HG03060 (cell line): Measurements from ENCODE around the gene CCM2L.

Source experiments
- ATAC-seq: cut with Tn5 transposase; IDR thresholded peaks from one replicate; pipeline ENCODE4 v1.9.1; 2021; ENCODE audit warnings: low read depth, moderate number of reproducible peaks; ENCODE audit not compliant: unreplicated experiment

Gene CCM2L

DNA sequence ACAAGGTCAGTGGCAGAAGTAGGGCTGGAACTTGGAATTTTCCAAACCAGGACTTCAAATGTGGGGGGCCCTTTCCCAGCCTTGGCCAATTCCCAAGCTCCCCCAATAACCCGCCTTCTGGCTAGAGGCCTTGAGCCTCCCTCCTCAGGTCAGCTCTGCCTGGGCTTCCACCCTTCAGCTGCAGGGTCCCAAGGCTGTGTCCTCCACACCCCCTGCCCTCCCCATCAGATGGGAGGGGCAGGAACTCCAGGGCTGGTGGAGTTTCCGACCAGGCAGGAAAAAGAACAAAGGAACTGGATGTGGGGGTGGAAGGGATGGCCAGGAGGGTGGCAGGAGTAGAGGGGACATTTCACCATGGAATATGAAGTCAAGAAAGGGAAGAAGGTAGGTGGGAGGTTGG, at the start of gene CCM2L:
TSS of gene CCM2L (plus strand) at position 338 of the 400 bp plus-strand sequence. CDS start at position 355, 17 bp downstream.
- ATAC-seq: no peak

DNA sequence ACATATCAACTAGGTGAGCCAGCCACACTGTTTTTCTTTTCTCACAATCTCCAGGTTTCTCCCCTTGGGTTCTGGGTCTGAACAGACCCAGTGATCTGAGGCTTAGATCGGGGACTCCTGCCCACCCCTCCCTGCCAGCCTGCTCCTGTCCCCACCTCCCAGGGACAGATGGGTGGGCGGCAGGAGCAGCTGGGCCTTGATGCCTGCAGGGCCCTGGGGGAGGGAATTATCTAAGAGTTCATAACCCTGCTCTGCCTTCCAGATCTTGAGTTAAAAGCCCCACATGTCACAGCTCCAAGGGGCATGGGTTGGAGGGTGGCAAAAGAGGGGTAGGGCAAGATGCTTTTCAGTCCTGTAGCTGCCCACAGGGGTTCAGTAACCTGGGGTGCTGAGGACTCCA, 47.5 kb upstream of the CCM2L start:
- ATAC-seq: no peak

DNA sequence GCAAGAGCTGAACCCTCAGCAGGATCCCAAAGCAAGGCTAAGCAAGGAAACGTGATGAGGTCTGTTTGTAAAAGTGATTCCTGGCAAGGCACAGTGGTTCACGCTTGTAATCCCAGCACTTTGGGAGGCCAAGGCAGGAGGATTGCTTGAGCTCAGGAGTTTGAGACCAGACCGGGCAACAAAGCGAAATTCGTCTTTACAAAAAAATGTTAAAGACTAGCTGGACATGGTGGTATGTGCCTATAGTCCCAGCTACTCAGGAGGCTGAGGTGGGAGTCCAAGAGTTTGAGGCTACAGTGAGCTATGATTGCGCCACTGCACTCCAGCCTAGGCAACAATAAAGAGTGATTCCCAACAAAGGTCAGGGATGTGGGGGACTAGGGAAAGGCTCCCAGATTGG, 46.3 kb upstream of the CCM2L start:
- no peak for ATAC-seq

DNA sequence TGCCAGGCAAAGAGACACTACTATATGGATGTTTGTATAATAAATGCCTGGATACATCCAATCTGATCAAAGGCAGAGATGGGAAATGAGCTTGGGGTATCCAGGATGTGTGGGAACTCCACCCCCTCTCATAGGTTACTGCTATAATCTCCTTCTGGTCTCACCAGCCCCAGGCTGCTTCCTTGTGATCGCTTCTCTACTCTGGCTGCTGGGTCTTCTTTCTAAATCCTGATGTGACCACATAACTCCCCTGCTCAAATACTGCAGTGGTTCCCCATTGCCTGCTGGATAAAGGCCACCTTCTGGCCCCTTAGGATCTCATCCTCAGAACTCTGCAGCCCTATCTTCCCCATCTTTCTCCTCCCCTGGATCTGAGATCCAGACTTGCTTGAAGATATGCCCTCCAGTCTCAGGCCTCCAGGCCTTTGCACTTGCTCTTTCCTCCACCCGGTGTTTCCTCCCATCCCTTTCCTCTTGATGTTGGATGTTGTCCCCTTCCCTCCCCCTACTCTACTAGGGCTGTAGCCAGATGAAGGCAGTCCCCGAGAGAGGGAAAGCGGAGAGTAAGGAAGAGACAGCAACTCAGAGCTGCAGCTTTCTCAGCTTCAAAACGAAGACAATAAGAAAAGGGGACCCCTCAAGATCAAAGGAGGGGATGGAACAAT, 43.1 kb upstream of the CCM2L start:
- ATAC-seq: no peak

DNA sequence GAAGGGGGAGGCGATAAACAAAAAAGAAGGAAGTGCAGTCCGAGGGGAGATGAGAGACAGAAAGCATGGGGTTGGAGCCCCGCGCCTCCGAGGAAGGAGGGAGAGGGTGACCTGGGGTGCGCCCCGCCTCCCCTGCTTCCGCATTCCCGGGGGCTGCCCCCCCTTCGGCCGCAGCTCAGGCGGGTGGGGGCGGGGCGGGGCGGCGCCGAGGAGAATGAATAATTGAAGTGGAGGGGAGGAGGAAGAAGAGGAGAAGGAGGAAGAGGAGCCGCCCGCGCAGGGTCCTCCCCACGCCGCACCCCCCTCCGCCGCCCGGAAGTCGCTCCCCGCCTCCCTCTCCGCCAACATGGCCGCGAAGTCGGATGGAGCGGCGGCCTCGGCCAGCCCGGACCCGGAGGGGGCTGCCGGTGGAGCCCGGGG, 42.4 kb upstream of the CCM2L start, which contains the start of gene XKR7:
TSS of gene XKR7 (plus strand) at position 322 of the 420 bp plus-strand sequence. CDS start at position 347, 25 bp downstream.
- ATAC-seq: no peak

DNA sequence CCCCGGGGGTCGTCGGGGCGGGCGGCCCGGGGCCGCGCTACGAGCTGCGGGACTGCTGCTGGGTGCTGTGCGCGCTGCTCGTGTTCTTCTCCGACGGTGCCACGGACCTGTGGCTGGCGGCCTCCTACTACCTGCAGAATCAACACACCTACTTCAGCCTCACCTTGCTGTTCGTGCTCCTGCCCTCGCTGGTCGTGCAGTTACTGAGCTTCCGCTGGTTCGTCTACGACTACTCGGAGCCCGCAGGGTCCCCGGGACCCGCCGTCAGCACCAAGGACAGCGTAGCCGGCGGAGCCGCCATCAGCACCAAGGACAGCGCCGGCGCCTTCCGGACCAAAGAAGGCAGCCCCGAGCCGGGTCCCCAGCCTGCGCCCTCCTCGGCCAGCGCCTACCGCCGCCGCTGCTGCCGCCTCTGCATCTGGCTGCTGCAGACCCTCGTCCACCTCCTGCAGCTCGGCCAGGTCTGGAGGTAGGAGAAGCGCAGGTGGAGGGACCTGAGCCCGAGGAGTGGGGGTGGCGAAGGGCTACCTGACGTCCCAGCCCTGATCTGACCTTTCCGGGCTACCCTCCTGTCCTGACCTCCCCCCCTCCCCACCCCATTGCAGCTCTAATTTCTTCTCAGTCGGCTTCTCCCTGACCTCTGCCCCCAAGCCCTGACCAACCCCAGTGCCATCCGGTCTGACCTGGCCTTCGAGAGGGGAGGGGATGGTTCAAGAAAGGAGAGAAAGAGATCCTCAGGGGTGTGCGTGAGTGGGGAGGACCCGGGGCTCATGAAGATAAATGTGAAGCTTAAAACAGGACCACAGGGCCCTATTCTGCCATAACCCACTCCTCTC, 41.7 kb upstream of the CCM2L start:
- ATAC-seq: no peak

DNA sequence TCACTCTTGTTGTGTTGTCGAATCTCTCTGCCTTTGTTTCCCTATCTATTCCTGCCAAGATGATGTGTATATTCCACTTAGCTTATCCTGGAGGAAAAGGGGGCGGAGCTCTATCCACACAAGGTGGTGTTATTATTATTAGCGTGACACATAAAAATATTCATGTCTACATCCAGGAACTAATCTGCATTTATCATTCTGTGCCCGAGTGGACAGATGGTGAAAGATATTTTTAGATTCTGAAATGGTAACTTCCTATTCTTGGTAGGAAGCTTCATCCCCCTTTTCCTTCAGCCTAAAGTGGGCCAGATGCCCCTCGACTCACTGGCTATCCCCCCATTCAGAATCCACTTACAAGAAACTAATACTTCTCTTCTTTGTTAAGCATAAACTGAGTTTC, 40.2 kb upstream of the CCM2L start:
- ATAC-seq: no peak

DNA sequence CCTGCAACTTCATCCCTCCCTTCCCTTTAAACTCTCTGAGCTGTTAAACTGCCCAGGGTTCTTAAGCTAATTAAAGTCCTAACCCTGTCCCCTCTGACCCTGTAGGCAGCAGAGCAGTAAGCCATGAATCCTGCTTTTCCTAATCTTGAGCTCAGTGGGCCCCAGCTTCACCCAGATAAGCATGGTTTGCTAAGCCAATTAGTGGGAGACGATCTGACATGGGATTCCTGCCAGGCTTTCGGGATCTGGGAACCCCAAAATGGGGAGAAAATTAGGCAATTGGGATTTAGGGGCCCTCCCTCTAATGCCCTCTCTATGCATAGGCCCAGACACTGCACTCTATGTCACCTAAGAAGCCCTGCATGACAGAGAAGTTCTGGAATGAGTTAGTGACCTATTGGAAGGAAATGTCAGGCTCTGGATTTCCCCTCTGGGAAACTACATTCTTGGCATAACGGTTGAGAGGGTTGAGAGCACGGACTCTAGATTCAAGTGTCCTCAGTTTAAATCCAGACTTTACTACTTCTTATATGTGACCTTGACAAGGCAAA, 37.7 kb upstream of the CCM2L start:
- no peak for ATAC-seq

DNA sequence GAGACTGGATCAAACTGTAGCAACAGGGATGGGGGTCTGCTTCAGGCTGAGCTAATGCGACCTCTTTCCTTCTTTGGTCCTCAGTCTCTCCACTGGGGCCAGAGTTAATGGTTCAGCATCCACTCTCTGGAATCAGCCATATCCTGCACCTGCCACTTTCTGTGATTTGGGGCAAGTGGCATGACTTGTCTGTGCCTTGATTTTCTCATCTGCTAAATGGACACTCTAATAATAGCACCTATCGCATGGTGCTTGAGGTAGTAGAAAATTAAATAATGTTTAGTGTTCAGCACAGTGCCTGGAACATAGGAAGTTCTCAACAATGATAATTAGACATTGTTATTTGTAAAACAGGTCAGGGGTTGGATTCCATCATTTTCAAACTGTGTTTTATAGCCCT, 35.9 kb upstream of the CCM2L start:
- no peak for ATAC-seq

DNA sequence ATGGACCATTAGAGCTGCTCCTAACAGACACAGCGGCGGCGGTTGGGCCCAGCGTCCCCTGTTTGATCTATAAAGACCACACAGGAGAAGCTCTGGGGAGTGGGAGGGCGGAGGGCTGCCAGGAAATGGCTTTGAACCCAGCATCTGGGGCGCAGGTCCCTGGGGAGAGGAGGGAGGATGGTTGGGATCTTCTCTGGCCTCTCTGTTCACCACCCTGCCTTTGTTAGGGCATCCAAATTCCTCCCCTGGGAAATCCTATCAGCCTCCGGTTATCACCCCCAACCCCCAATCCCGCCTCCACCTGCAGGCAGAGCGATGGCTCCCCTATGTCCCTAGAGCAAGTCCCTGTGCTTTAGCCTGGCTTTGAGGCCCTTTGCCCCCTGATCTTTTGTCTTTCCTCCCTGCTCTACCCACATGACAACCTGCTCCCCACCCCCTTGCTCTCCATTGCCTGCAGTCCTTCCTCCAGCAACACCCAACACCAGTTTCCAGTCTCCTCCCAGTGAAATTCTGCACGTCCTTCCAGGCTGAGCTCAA, 35.2 kb upstream of the CCM2L start:
- ATAC-seq: no peak

DNA sequence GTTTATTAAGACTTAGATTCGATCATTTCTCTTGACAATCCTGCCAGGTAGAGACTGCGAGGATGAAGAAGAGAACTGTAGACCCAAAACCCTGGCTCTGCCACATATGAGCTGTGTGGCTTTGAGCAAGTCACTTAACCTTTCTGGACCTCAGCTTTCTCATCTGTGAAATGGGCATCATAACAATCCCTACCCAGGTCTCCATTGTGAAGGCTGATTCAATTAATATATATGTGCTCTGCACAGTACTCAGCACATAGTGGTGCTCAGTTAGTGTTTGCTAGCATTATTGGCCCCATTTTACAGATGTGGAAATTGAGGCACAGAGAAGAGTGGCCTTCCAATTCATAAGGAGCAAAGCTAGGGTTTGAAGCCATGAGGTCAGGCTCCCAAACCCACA, 34.4 kb upstream of the CCM2L start:
- no peak for ATAC-seq

DNA sequence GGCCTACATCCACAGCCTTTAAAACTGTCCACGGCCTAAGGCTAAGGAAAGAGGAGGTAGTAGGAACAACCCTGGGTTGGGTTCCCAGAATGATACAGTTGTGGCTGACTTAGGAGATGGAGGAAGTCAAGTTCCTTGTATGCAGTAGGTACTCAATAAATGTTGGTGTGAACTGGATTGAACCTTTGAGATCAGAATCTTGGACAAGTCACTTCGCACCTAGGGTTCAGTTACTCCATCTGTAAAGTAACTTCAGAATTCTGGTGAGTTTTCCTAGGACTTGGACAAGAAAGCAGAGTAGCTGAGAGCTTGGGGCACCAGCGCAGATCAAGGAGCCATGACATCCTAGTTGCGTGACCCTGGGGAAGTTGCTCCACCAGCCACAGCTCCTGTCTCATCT, 33.2 kb upstream of the CCM2L start:
- no peak for ATAC-seq

DNA sequence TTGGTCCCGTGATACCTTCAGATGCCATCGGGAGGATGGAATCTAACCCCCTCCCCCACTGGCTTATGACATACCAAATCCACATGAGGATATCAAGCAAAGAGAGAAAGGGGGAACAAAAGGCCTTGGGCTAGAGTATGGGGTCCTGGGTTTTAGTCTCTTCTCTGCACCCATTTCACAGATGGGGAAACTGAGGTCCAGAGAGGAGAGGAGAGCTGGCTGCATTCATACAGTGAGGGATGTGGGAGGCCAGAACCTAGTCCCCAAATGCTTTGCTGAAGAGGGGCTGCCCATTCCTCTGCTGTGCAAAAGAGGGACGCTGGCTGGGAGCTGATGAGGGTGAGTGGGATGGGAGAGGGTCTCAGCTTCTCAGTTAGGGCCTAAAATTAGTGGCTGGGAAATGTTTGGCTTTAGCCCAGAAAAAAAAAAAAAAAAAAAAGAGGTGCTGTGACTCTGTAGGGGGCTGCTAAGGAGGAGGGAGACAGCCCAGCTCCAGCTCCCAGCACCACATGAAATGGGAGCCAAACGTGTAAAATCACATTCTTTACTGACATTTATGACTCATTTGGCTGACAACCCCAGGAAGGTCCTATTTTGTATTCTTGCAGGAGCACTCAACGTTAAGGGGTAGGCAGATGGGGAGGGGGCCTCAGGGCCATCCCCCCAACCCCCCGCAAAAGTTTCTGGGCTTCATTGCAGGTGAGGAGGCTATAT, 30.4 kb upstream of the CCM2L start:
- no peak for ATAC-seq

DNA sequence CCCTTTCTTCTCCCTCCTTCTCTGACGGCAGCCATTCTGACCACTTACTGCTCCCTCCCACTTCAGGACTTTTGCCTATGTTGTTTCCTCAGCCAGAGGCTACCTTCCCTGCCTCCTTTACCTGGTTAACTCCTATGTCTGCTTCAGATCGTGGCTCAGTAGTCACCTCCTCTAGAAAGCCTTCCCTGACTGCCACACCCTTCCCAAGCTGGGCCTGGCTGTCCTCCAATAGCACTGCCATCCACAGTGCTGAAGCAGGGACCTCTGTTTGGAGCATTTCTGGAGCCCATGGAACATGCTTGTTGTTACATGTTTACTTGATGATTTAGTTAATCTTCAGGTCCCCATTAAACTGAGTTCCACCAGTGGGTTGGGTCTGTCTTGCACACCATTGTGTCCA, 28.5 kb upstream of the CCM2L start:
- ATAC-seq: no peak

DNA sequence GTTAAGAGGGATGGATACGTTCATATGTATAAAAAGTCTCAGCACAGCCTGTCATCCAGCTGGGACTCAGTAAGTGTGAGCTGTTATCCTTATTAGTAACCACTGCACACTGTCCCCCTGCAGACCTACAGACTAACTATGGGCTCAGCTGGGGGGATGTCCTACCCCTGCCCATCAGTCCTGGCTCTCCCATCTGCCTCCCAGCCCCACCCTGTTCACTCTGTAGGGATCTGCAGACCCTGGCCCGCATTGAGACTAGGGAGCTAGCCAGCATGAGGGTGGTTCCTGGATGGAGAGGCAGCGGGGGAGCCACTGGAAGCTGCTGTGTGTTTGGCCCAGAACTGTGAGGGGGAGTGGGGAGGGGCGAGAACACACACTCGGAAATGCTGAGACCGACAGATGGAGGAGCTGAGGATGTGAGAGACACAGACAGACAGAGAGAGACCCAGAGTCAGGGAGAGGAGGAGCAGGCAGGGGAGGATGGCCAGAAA, 25.2 kb upstream of the CCM2L start:
- no peak for ATAC-seq

DNA sequence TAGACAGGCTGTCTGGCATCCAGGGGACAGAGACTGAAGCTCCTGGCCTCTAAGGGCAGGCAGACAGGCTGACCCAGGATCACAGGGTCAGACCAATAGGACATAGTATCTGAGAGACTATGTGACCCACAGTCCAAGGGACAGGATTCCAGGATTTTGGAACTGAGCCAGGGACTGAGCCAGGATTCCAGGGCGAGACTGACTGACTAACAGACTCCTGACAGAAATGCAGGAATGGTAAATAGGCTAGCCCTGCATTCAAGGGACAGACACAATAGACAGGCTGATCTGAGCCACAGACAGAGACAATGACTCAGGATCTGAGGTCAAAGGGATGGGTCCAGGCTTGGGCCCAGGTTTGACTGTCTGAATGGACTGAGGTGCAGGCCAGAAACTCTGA, 22.5 kb upstream of the CCM2L start:
- ATAC-seq: no peak

DNA sequence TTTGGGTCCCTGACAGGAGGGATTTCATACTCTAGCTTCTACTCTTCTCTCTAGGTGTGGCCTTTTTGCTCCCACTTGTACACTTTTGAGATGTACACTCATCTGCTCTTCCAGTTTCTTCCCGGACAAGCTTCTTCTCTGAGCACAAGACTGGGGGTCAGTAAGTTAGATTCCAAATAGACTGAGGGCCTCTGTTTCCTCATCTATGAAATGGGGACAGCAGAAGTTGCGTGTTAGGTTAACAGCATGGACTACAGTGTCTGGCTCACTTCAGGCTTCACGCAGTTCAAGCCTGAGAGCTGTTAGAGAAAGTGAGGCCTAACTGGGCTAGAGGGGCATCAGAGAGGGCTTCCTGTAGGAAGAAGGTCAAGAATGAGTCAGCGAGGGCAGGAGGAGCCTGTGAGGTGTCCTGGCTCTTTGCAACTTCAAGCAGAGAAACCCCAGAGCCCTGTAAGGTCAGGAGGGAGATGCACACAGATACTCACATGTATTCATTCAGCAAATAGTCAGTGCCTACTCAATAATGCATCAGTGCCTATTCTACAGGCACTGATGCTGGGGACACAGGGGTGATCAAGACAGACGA, 21.7 kb upstream of the CCM2L start:
- no peak for ATAC-seq

DNA sequence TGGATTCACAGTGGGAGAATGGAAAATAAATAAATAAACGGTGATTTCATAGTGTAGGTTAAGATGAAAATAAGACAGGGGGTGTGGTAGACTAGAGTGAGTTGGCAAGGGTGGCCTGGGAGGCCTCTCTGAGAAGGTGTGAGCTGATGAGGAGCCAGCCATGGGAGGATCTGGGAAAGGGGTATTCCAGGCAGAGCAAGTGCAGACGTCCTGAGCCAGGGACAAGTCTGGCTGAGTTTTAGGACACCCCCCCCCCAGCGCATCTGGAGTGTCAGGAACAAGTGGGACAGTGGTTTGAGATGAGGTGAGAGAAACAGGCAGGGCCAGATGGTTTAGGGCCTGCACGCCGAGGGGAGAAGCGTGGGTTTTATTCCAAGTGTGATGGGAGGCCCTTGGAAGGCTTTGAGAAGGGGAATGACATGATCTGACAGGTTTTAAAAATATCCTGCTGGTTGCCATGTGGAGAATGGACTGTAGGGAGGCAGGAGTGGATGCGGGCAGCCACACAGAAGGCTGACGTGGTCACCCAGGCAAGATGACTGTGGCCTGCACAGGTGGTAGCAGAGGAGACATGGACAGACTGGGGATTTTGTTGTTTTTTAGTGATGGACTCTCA, 21.1 kb upstream of the CCM2L start:
- ATAC-seq: no peak

DNA sequence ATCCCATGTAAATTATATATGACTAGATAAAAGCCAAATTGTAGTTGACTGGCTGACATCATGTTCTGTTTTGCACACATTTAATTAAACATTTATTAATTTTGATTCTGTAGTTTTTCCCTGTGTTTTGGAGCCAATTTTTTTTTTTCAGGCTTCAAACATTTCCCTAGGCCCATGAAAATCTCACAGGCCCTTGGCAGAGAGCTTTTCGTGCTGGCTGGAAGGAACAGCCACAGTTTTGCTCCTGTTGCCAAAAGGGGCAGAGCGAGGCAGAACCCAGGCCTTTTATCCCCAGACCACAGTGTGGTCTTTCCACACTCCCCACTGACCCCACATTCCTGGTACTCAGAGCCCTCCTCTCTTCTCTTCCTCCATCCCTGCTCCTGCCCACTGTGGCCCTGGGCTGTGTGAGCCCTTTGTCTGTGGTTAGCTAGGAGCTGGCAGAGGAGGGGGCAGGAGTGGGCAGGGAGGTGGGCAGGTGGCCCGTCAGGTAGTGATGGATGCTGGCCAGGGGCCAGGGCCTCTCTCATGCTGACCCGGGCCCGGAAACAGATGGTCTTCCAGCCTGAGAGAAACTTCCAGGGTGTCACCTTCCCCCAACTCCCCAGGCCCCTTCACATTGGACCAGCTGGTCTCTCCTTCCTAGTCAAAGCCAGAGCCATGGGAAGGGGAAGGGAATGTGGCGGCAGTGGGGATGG, 19.4 kb upstream of the CCM2L start:
- no peak for ATAC-seq
